Stimulated activated CD4-positive, alpha-beta T cell treated with anti-CD3 and anti-CD28 coated beads, Interleukin-2, amount 100 ng/mL, for 24 hours (primary cell): ENCODE data around the gene GGTLC2.

ENCODE experiments used
- DNase-seq, 2 donors: peaks; one replicate each; pipeline ENCODE4 v3.0.0-alpha.2; 2020

The GGTLC2 gene

DNA sequence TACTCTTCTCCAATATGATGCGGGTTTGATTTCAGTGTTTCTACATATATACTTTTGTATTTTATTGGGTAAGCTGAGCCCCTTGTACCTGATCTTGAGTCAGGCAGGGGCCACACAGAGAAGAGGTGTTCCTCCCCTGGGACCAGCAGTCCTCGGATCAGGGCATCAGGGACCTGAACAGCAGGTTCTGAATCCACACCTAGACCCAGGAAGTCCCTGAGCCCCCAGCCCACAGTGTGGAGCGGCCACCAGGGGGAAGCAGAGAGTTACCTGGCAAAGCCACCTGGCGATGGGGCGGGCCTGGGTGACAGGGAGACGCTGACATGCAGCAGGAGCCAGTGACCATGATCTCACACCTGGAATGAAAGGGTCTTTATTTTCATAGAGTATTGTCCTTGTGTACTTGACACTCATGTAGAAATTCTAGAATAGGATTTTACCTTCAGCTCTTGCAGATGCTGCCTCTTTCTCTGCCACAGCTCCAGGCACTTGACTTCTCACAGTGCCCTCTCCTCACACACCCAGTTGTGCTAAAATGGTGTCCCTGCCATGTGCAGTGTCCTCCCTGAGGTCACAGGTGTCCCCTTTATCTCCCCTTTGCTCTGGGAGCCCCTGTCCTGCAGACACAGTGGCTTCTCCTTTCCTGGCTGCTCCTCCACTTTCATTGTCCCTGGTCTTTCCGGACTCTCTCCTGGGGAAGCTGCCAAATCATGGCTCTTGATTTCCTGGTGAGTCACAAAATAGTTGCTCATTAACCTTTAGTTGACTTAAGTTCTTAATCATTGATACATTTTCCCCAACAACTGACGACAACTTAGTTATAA, 48.5 kb downstream of the GGTLC2 start:
- peak; percentile 72 to 75 for DNase-seq

DNA sequence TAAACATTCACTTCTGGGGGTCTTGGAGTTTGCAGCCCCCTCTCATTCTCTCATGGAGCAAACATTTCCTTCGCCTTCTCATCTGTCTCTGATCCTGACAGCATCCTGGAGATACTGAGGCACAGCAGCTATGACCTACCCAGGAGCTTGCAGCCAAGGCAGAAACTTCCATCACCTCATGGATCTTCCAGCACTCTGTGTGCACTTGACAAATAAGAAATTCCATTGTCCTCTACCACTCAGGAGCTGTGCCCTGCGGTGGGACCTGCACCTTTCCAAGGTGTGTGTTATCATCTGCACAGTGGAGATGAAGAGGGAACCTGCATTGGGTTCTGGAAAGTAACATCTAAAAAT, 49.1 kb downstream of the GGTLC2 start:
- DNase-seq = no peak

DNA sequence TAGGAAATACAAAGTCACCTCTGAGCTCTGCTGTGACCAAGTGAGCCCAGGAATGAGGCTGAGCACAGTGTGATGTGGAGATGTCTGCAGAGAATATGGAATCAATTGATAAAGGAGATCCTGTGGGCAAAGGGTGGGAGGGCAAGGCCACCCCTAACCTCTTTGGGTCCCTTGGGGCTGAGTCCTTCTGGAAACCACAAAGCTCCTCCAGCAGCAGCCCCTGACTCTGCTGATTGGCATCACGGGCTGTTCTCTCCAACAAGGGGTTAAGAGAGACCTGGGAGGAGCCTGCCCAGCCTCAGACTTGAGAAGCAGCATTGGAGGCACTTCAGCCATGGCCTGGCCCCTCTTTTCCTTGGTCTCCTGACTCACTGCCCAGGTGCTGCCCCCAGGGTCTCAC, 49.7 kb downstream of the GGTLC2 start:
- DNase-seq = no peak

DNA sequence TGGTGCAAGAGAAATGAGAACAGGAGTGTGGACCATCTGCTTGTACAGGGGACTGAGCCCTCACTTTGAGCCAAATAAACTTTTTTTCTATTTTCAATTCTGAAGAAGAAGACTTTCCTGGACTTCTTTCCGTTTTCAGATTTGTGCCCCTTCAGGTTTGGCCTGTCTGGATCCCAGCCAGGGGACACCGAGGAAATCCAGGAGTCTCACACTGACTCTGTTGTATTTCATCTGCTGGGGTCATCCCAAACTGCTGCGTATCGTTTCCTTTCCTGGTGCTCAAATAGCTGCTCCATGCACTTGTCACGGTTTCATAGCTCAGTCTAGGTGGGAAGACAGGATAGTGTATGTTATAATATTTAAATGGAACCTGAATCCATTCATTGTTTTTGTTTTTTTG, 51.7 kb downstream of the GGTLC2 start:
- DNase-seq = no peak
